ENCODE results near the gene TLE5. TPM values are rescaled to one million over a fixed set of nuclear protein-coding genes. Genes with fewer than 3 reads are reported as not detected.
"Not testable (repeated sequence)": the region's sequence is repeated elsewhere in the genome, so short reads cannot be mapped to it uniquely, and the experiment has no call there.

The TLE5 gene
- total RNA-seq, 1 experiment from 2014 or later, result 694 TPM

DNA sequence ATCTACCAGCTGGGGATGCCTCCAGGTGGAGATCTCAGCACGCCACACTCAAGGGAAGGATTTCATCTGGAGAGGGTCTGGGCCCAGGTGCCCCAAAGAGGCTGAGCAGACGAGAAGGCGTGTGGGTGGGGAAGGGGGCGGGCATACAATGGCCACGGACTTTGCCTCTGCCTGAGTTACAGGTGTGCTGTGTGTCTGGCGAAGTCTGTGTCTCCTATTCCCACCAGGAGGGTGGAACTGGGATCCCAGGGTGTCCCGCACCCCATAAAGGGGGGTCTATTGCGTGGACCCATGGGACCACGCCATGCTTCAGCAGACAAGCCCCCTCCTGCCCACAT is 36.8 kb downstream of the TLE5 start:
- Histone ChIP-seq H3K27me3 (replicated peaks) (no peaks in the 10 kb centered on the region), H3K36me3 (0 out of 2 replicates have a peak, but pooled peaks cover 5% of the 10 kb centered on the region), H3K27ac (no peak overlapping the region), H3K4me1 (replicated peaks) (peaks cover 13% of the 10 kb centered on the region), H3K4me3 (no peak overlapping the region), H3K9me3 (replicated peaks) (no peaks in the 10 kb centered on the region)
- no peak for DNase-seq (ENCODE audit: low read depth in 1 of 2, low spot score in 2 of 2)

DNA sequence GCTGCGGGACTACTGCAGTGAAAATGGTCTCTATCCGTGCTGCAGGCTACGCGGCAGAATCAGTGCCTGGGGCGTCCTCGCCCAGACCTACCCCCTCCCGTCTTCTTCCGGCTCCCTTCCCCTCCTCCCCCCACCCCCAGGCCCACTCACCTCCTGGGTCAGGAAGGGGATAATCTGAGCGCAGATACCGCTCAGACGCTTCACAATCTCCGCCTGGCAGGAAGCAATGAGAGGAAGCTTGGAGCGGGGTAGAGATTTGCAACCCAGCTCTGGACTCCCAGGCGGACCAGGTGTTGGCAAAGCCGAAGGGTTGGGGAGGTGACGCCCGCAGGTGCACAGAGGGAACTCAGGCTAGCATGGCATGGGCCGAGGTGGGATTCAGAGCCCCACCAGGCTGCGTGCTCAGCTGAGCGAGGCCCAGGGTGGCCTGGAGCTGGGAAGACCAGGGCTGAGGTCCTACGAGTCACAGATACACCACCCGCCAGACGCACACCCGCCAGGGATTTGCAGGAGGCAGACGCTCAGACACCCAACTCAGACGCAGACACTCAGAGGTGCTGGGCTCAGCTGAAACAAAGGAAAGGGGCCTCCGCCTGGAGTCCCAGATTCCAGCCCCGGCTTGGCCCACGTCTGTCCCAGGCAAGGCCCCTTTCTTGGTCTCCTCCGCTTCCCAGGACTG is 37.3 kb downstream of the TLE5 start:
- Histone ChIP-seq H3K27ac (no peak overlapping the region), H3K27me3 (replicated peaks) (no peaks in the 10 kb centered on the region), H3K9me3 (replicated peaks) (no peaks in the 10 kb centered on the region), H3K36me3 (0 out of 2 replicates have a peak, but pooled peaks cover 5% of the 10 kb centered on the region), H3K4me1 (replicated peaks) (peaks cover 8% of the 10 kb centered on the region), H3K4me3 (no peak overlapping the region)
- no peak for DNase-seq (ENCODE audit: low read depth in 1 of 2, low spot score in 2 of 2)

DNA sequence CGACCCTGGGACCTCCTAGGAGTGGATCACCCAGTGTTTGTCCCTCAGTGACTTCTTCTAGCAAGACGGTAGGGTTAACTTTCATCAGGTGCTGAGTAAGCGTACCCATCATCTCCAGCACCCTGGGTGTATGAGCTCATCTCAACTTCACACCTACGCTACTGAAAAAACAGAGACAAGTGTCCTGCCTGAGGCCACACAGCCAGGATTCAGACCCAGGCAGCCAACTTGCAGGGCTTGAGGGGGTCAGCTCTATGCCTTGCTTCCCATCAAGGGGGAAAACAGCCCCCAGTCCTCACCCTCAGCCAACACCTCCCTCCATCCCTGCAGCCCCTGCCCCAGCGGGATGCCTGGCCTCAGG is 37.8 kb downstream of the TLE5 start:
- Histone ChIP-seq H3K36me3 (0 out of 2 replicates have a peak, but pooled peaks cover 5% of the 10 kb centered on the region), H3K27me3 (replicated peaks) (no peaks in the 10 kb centered on the region), H3K4me1 (replicated peaks) (peaks cover 3% of the 10 kb centered on the region), H3K27ac (no peak overlapping the region), H3K4me3 (no peak overlapping the region), H3K9me3 (replicated peaks) (no peaks in the 10 kb centered on the region)
- no peak for DNase-seq (ENCODE audit: low read depth in 1 of 2, low spot score in 2 of 2)

DNA sequence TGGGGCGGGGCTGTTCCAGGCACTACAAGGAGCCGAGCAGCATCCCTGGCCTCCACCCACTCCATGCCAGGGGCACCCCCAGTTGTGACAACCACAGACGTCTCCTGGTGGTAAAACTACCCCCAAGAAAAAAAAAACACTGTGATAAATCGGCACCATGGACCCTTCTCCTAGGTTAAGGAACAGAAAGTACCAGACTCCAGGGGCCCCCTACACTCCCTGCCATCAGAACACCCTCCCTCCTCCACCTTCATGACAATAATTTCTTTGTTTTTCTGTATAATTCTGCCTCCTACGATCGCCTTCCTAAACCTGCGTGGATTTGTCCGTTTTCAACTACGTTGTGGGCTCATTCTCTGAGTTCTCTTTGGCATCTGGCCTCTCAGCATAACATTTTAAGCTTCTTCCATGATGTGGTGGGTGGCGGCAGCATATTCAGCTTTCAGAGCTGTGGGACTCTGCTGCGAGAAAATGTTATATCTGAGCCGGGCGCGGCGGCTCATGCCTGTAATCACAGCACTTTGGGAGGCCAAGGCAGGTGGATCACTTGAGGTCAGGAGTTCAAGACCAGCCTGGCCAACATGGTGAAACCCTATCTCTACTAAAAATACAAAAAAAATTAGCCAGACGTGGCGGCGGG is 41.9 kb downstream of the TLE5 start:
- Histone ChIP-seq H3K4me1 (replicated peaks) (no peaks in the 10 kb centered on the region), H3K27ac (no peak overlapping the region), H3K4me3 (no peak overlapping the region), H3K9me3 (replicated peaks) (no peaks in the 10 kb centered on the region), H3K36me3 (no peaks in the 10 kb centered on the region), H3K27me3 (replicated peaks) (no peaks in the 10 kb centered on the region)
- no peak for DNase-seq (ENCODE audit: low read depth in 1 of 2, low spot score in 2 of 2)

DNA sequence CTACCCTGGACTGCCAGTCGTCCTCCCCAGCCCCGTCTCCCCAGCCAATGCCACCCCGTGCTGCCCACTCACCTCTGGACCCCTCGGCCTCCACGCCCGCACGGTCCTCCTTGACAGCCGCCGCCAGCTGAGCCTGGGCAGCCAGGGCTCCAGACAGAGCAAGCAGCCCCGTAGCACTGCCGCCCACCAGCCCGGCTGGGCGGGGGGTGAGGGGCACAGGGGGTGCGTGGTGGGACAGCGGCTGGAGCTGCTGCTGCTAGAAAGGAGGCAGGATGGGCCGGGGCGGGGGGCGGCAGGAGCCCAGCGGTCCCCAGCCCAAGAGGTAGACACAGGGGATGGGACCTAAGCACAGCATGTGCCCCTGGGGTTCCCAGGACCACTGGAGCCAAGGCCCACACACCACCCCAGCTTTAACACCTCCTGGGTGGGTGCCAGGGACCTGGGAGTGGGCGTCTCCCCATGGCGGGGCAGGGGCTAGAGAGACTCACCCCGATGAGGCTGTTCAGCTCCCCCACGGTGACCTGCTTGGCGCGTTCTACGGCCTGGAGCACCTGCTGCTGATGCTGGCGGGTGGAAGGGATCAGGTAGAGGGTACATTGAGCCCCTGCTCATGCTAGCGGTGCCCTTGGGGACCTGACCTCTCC is 43.0 kb downstream of the TLE5 start:
- DNase-seq (ENCODE audit: low read depth in 1 of 2, low spot score in 2 of 2), result no peak
- Histone ChIP-seq H3K4me1 (replicated peaks) (no peaks in the 10 kb centered on the region), H3K27ac (no peak overlapping the region), H3K4me3 (no peak overlapping the region), H3K36me3 (0 out of 2 replicates have a peak, but pooled peaks cover 2% of the 10 kb centered on the region), H3K9me3 (replicated peaks) (no peaks in the 10 kb centered on the region), H3K27me3 (replicated peaks) (no peaks in the 10 kb centered on the region)

DNA sequence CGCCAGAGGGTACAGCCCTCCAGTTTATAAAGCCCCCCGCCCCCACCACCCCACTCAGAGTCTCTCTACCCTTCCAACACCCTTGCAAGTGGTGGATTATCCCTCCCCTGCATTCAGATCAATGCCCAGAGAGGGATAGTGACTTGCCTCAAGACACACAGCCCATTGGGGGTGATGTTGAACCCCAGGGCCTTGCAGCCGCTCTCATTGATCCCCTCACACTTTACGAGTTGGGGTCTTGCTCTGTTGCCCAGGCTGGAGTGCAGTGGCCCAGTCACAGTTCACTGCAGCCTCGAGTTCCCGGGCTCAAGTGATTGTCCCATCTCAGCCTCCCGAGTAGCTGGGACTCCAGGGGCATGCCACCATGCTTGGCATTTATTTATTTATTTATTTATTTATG is 44.4 kb downstream of the TLE5 start:
- DNase-seq (ENCODE audit: low read depth in 1 of 2, low spot score in 2 of 2), result no peak
- H3K27ac ChIP-seq, result no peak overlapping the region
- H3K27me3 ChIP-seq (replicated peaks), result no peaks in the 10 kb centered on the region

DNA sequence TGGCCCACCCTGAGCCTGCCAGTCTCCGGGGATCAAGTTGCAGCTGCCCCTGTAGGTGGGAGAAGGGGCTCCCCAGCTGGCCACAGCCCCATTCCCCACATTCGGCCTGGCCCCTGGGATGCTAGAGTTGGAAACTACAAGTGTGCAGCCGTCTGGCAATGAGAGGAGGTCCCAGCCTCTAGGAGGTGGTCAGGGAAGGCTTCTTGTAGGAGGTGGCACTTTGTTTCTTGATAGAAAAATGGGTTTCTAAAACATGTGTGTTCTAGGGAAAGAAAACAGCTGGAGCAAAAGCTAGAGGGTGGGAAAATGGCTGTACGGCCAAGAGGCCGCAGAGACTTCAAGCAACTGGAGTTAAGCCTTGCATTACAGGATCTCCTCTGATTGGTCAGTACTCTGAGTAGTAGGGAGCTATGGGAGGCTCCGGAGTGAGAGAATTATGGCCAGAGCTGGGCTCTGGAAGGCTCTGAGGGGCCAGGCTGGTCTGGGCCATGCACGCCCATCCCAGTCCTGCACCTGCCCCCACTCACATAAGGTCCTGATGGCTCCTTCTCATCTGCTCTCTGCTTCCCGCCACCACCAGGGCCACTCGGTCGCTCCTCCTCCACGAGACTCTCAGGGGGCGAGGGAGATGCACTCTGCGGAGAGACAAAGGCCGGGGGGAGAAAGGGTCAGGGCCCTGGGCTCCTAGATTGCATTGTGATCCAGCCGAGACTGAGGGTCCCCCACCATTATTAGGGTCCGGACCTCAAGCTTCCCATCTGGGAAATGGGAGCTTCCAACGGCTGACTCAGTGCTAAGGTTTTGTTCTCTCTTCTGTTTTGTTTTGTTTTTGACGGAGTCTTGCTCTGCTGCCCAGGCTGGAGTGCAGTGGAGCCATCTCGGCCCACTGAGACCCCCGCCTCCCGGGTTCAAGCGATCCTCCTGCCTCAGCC is 46.9 kb downstream of the TLE5 start:
- DNase-seq (ENCODE audit: low read depth in 1 of 2, low spot score in 2 of 2), result no peak

More for the DNA sequence above, 44.4 kb downstream of the TLE5 start:
- Histone ChIP-seq H3K9me3 (replicated peaks) (no peaks in the 10 kb centered on the region), H3K4me1 (replicated peaks) (no peaks in the 10 kb centered on the region), H3K4me3 (no peak overlapping the region), H3K36me3 (0 out of 2 replicates have a peak, but pooled peaks cover 4% of the 10 kb centered on the region)

DNA sequence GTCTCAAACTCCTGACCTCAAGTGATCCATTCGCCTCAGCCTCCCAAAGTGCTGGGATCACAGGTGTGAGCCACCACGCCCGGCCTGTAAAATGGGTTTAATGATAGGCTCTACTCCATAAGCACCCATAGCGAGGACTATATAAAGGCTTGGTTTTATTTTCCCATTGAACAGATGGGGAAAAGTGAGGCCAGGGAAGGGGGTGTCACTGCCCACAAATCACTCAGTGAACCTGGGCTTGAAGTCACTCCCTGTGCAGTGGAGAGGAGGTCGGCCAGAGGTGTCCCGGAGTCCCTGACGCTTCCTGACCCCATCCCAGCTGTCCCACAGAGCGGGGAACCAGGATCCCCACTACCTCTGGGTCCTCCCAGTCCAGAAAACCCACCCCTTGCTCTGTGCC is 48.2 kb downstream of the TLE5 start:
- Histone ChIP-seq H3K36me3 (peaks cover 8% of the 10 kb centered on the region; the same call in 1 of the 2 replicates), H3K9me3 (replicated peaks) (no peaks in the 10 kb centered on the region), H3K4me1 (replicated peaks) (no peaks in the 10 kb centered on the region), H3K4me3 (no peak overlapping the region), H3K27ac (no peak overlapping the region), H3K27me3 (replicated peaks) (no peaks in the 10 kb centered on the region)
- no peak for DNase-seq (ENCODE audit: low read depth in 1 of 2, low spot score in 2 of 2)

More for the DNA sequence above, 46.9 kb downstream of the TLE5 start:
- no peak overlapping the region for H3K4me3 ChIP-seq
- H3K4me1 ChIP-seq (replicated peaks), result no peaks in the 10 kb centered on the region
- H3K36me3 ChIP-seq, result peaks cover 8% of the 10 kb centered on the region; the same call in 1 of the 2 replicates
- no peaks in the 10 kb centered on the region for H3K9me3 ChIP-seq (replicated peaks)
- no peak overlapping the region for H3K27ac ChIP-seq
- H3K27me3 ChIP-seq (replicated peaks), result no peaks in the 10 kb centered on the region

DNA sequence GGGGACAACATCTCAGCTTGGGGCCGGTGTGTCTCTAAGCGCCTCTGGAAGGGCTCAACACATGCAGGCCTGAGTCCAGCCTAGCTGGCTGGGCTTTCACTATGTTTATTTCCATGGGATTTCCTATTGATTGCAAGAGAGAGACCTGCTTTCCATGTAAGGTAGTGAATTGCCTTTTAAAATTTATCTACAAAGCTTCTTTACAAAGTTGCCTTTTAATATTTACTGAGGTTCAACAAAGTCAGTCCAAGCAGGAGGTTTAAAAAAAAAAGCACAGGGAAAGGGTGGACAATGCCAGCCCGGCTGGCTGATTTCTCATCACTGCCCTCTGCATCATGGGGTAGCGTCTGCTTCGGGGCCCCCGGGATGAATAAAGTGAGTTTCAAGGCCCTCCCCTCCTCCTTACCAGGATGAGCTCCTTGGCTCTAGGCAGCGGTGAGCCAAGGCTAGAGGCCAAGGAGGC is 49.0 kb downstream of the TLE5 start:
- Histone ChIP-seq H3K27ac (no peak overlapping the region), H3K27me3 (replicated peaks) (no peaks in the 10 kb centered on the region), H3K4me3 (no peak overlapping the region), H3K4me1 (replicated peaks) (no peaks in the 10 kb centered on the region), H3K36me3 (peaks cover 8% of the 10 kb centered on the region; the same call in 1 of the 2 replicates), H3K9me3 (replicated peaks) (no peaks in the 10 kb centered on the region)
- DNase-seq (ENCODE audit: low read depth in 1 of 2, low spot score in 2 of 2), result no peak

DNA sequence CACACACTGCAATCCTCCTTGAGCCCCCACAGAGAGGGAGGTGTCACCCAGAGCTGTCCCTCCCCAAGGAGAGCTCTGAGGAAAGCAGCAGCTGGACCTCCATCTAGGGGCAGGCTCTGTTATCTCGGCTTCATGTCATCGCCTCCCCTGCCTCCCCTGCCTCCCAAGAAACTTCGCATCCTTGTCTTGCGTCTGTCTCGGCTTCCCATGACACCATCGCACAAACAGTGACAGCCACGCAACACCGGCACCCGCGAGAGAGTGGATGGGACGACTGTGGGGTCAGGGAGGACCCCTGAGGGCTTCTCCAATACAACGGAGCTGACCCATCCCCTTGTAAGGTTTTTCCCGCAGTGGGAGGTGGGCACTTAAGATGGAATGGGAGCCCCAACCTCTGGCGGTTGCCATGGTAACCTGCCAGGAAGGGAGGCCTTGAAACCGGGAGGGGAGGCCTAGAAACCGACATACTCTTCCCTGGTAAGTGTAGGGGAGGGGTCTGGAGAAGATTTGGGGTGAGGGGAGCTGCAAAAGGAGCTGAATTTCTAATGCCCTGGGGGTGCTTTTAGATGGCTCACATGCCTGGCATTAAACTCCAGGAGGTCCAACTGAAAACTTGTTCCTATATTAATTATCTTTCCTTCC is 49.6 kb downstream of the TLE5 start:
- DNase-seq (ENCODE audit: low read depth in 1 of 2, low spot score in 2 of 2), result no peak
- Histone ChIP-seq H3K27me3 (replicated peaks) (no peaks in the 10 kb centered on the region), H3K4me1 (replicated peaks) (no peaks in the 10 kb centered on the region), H3K27ac (no peak overlapping the region), H3K4me3 (no peak overlapping the region), H3K9me3 (replicated peaks) (no peaks in the 10 kb centered on the region), H3K36me3 (peaks cover 8% of the 10 kb centered on the region; the same call in 1 of the 2 replicates)

DNA sequence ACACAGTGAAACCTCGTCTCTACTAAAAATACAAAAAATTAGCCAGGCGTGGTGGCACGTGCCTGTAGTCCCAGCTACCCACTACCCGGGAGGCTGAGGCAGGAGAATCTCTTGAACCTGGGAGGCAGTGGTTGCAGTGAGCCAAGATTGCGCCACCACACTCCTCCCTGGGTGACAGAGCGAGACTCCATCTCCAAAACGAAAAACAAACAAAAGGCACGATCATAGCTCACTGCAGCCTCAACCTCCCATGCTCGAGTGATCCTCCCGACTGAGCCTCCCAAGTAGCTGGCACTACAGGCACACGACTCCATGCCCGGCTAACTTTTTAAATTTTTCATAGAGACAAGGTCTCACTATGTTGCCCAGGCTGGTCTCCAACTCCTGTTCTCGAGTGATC is 50.2 kb downstream of the TLE5 start:
- not testable (repeated sequence) for H3K27me3 ChIP-seq (replicated peaks); H3K9me3 ChIP-seq (replicated peaks); H3K4me3 ChIP-seq; DNase-seq (ENCODE audit: low read depth in 1 of 2, low spot score in 2 of 2); H3K27ac ChIP-seq; H3K36me3 ChIP-seq; H3K4me1 ChIP-seq (replicated peaks)

DNA sequence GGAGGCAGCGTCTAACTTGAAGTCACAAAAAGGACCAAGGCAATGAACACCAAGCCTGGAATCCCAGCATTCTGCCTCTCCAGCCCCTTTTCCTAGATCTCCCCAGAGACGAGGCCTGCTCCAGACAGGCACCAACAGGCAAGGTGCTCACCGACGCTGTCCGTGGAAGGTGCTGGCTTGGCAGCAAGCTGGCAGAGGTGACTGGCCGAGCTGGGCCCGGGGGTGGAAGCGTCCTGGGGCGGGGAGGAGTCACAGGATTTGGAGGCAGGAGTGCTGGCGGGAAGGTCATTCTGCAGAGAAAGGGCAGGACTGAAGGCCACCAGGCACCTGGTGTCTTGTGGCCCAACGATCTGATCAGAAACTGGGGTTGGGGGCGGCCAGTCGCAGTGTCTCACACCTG is 51.4 kb downstream of the TLE5 start:
- Histone ChIP-seq H3K4me3 (no peak overlapping the region), H3K9me3 (replicated peaks) (no peaks in the 10 kb centered on the region), H3K4me1 (replicated peaks) (no peaks in the 10 kb centered on the region), H3K27ac (no peak overlapping the region), H3K36me3 (peaks cover 8% of the 10 kb centered on the region; the same call in 1 of the 2 replicates), H3K27me3 (replicated peaks) (no peaks in the 10 kb centered on the region)
- DNase-seq (ENCODE audit: low read depth in 1 of 2, low spot score in 2 of 2), result no peak

DNA sequence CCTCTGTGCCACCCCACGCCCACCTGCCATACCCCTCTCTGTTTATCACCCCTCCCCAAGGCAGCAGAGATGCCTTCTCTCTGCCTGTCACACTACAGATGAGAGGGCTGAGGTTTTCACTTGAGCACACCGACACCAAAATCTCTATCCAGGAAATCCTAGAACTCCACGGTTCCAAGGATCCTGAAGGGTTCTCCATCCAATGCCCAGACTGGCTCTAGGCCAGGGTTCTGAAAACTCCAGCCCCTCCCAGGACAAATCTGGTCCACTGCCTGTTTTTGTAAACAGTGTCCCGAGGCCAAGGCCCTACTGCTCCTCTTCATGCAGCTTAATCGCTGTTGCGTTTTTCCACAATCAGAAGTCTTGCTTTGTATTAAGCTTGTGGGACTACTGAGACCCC is 53.3 kb downstream of the TLE5 start:
- peaks cover 4% of the 10 kb centered on the region; the same call in 1 of the 2 replicates for H3K36me3 ChIP-seq

More for the DNA sequence above, 53.3 kb downstream of the TLE5 start:
- no peaks in the 10 kb centered on the region for H3K27me3 ChIP-seq (replicated peaks)
- H3K27ac ChIP-seq, result no peak overlapping the region
- no peak for DNase-seq (ENCODE audit: low read depth in 1 of 2, low spot score in 2 of 2)
- no peak overlapping the region for H3K4me3 ChIP-seq
- H3K4me1 ChIP-seq (replicated peaks), result no peaks in the 10 kb centered on the region
- H3K9me3 ChIP-seq (replicated peaks), result no peaks in the 10 kb centered on the region
